GM18858 (cell line): ENCODE results near the gene IL25.
"Not testable (repeated sequence)": the region's sequence is repeated elsewhere in the genome, so short reads cannot be mapped to it uniquely, and the experiment has no call there.

Experiments
- ATAC-seq: cut with Tn5 transposase; IDR thresholded peaks from one replicate; pipeline ENCODE4 v1.9.1; 2021; ENCODE audit not compliant: unreplicated experiment

The IL25 gene

DNA sequence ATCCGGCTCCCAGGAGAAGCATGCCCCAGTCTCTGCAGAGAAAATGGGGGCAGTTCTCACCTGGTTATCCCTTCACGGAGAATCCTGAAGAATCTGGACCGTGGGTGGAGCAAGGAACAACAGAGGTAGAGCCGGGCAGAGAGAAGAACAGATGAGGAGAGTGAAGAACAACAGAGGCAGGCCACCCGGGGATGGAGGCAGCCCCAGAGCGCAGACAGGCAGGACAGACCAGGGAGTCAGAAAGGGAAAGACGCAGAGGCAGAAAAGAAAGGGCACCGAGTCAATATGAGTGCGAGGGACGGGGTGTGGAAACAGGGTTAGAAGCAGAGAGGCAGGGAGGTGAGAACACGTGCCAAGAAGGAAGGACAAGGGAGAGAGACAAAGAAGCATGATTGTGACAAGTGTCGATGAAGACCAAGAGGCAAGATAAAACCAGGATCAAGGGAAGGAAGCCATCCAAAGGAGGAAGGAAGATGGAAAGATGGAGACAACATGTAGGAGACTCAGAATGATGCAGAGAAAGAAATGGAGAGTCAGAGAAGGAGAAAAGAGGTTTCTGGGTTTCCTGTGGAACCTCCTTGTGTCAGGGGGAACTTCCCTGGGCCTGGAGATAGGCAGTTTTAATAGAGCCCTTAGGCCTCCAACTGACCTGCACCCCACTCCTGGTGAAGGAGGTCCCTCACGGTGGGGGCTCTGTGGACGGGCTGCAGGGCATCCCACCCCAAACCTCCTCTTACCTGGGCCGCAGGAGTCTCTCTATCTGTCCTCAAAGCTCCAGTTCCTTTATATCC, 35.1 kb downstream of the IL25 start, which contains the start of gene MYH6:
TSS of gene MYH6 (minus strand) at position 758 of the 791 bp plus-strand sequence. CDS start 1,050 bp downstream, outside the sequence.
- ATAC-seq, result no peak

DNA sequence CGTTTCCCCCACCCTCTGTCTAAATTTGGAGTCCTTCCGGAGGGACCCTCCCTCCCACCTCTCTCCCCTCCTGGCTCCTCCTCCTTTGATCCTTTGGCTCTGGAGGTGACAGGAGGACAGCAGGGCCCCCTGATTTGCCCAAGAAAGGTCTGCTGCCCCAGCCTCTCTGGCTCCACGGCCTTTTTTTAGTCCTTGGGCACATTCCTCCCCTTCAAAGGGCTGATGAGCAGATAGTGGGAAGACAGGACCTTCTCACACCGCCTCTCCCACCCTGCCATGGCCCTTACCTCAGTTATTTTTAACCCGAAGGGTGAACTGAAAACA, 35.7 kb downstream of the IL25 start:
- ATAC-seq, result no peak

DNA sequence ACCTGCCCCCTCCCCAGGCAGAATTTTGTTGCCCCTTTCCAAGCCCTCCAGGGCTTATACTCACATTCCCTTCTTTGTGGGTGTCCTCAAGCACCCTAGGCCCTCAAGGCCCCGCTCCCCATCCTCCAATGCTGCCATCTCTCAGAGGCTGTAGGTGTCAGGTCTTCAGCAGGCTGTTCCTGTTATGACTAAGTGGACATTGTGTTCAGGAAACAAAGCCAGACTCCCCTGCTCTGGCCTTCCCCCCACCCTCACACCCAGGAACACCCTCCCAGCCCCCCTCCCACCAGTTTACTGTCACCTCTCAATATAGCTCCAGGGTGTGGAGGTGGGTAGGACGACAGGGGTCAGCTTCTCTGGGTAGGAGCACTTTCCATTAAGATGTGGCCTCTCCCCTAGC, 36.9 kb downstream of the IL25 start:
- ATAC-seq, result peak; percentile 42

DNA sequence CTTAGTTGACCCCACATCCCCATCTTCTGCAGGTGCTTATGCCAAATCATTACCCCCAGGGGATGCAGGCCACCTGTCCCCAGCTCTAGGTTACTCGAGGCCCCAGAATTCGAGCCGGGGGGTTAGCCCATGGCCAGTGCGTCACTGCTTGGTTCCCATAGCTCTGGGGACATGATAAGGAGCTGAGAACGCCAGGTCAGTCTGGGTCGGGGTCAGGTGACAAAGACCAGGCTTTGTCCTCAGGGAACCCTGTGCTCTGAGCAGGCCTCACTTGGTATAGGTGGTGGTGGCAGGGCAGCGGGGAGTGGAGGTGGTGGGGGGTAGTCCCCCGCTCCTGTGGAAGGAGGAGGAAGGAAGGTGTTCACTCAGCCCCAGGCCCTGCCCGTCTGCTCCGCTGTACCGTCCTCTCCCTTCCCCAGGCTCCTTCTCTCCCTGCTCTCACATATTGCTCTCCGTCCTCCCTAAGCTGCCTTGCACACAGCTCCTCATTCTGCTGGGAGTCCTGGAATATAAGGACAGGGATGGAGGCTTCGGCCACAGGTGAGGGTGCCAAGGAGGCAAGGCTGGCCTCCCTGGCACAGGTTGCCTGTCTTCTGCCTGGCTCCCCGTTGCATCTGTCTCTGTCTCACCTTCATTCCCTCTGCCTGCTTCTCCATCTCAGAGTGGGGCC, 37.5 kb downstream of the IL25 start:
- ATAC-seq, result no peak

DNA sequence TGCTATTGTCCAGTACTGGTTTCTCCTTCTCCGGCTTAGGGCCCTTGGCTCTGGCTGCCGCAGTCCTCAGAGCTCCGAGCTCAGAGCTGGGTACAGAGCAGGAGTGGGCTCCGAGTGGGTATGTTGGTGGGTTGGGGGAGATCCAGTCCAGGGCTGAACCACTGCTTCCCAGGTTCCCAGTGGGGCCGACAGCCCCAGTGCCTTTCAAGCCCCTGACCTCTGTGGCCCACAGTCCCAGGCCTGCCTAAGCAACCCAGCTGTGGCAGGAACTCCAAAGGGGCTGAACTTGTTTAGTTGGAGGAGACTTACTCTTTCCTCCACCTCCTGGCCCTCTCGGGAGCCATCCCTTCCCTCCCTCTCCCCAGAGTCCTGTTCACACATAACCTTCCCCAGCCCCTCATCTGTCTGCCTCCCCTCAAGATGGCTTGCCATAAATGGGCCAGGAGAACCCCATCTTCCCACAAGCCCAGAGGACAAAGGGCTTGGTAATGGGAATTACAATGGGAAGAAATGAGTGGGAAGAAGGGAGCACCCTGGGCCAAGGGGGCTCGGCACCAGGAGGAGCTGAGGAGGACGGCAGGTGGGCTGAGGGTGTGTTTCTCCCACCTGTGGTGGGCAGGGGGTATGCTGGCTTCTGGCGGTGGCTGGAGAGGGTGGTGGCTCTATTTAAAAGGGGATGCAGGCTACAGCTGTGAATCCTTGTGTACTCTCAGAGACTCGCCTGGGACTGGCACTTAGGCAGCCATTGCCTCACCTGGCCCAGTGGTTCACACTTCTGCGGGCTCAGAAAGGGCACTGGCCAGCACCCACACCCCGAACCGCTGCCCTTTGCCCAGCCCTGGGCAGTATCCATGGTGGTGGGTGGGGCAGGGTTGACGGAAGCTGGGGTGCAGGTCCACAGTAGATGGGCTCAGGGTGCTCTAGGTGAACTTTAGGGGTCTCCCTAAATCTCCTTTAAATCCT, 39.2 kb downstream of the IL25 start:
- ATAC-seq, result no peak

DNA sequence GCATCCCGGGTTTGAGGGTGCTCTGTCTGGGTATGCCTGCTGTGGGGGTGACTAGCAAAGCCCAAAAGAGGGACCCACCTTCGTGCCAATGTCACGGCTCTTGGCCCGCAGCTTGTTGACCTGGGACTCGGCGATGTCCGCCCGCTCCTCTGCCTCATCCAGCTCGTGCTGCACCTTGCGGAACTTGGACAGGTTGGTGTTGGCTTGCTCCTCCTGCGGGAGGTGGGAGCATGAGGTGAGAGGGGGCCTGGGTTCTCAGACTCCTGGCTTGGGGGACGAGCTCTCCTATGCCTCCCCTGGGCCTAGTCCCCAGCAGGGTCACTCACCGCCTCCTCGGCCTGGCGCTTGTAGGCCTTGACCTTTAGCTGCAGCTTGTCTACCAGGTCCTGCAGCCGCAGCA, 41.1 kb downstream of the IL25 start:
- no peak for ATAC-seq

DNA sequence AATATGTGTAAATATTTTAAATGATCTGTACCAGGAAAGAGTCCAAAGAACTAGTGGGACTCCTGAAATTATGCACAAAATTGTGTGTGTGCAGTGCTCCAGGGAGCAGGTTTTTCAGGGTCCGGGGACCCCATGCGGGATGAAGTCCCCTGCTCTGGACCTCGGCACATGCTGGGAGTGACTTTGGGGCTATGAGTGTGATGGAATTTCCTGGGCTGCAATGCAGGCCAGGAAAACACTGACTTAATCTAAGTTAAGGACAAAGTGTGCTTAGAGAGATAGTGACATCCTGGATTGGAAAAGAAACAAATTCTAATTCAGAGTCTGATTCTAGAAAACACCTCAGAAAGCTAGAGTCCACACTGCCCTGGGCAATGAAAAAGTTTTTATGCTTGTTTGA, 41.6 kb downstream of the IL25 start:
- no peak for ATAC-seq

DNA sequence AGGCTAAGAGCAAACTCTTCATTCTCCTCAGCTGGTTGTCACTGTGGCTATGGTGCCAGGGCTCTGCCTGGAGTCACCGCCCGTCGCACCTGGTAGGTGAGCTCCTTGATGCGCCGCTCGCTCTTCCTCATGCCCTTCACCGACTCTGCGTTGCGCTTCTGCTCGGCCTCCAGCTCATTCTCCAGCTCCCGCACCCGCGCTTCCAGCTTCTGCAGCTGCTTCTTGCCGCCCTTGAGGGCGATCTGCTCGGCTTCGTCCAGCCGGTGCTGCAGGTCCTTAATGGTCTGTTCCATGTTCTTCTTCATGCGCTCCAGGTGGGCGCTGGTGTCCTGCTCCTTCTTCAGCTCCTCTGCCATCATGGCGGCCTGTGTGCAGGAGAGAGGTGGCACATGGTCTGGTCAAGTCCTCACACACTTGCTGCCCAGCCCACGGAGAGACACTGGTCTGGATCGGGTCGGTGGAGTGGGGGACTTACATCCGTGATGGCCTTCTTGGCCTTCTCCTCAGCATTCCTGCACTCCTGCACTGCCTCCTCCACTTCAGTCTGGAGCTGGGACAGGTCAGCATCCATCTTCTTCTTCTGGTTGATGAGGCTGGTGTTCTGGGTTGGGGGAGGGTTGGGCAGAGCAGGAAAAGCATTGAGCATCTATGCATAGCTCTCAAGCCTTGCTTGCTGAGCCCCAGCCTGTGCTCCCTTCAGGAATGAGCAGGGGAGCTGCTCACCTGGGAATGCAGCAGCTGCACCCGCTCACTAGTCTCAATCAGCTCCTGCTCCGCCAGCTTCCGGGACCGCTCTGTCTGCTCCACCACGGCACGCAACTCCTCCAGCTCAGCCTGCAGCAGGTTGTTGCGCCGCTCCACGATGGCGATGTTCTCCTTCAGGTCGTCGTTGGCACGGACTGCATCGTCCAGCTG, 42.6 kb downstream of the IL25 start:
- ATAC-seq, result no peak

DNA sequence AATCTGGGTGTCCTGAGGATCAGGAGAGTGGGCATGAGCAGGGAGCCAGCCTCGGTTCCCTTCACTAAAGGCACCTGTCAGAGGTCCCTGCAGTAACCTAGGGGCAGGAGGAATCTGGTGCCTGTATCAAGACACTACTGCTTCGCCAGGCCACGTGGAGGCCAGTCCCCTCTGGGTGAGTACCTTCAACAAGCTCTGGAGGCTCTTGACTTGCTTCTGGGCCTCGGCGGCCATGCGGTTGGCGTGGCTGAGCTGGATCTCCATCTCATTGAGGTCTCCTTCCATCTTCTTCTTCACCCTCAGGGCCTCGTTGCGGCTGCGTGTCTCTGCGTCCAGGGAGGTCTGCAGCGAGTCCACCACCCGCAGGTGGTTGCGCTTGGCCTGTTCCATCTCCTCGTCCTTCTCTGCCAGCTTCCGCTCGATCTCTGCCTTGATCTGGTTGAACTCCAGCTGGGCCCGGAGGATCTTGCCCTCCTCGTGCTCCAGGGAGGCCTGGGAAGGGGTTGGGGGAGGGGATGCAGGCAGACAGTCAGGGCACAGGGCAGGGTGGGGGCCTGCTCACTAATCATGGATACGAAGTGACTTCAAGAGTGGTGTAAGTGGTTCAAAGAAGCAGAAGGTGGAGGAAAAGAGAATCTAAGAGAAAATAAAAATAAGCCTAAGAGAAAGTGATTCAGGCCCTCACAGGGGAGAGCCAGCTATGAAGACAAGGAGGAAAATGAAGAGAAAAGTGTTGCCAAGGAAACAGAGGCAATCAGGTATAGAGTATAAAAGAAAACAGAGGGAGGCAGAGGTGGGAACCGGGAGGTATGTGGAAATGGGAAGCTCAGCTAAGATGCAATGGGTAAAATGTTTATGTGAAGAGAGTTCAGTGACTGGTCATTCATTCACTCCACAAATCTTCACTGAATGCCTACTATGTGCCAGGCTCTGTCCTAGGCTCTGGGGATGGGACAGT, 43.5 kb downstream of the IL25 start:
- no peak for ATAC-seq

DNA sequence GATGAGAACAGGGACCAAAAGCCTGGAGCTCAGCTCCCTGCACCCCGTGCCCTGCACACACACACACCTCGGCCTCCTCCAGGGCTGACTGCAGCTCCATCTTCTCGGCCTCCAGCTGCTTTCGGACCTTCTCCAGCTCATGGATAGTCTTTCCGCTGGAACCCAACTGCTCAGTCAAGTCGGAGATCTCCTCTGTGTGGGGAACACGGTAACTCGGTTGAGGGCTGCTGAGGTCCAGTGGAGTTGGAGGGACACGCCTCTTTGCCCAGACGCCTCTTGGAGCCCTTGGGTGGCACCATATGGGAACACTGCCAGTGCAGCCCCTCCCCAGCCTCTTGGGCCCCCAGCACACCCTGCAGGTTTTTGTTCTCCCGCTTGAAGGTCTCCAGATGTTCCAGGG, 44.2 kb downstream of the IL25 start:
- no peak for ATAC-seq

DNA sequence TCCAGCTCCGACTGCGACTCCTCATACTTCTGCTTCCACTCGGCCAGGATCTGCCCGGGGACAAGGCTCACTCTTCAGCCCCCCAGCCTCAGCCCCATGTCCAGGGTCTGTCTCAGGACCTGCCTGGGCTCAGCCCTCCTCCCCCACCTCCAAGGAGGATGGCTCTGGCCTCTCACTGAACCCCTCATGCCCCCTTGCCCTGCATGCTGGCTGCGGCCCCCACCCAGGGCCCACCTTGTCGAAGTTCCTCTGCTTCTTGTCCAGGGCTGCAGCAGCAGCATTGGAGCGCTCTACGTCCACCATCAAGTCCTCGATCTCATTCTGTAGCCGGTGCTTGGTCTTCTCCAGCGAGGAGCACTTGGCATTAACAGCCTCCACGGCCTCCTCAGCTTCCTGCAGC, 44.7 kb downstream of the IL25 start:
- ATAC-seq, result not testable (repeated sequence)

DNA sequence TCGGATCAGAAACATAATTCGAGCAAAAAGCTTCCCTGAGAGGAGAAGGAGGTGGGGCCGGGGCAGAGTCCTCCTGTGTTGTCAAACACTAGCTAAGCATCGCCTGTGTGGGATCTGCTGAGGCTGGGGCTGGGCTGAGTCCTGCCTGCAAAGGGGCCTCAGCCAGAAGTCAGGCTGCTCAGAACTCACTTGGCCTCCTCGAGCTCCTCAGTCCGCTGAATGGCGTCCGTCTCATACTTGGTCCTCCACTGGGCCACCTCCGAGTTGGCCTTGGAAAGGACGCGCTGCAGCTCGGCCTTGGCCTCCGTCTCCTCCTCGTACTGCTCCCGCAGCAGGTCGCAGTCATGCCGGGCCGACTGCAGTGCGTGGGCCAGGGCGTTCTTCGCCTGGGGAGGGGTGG, 45.4 kb downstream of the IL25 start:
- no peak for ATAC-seq

DNA sequence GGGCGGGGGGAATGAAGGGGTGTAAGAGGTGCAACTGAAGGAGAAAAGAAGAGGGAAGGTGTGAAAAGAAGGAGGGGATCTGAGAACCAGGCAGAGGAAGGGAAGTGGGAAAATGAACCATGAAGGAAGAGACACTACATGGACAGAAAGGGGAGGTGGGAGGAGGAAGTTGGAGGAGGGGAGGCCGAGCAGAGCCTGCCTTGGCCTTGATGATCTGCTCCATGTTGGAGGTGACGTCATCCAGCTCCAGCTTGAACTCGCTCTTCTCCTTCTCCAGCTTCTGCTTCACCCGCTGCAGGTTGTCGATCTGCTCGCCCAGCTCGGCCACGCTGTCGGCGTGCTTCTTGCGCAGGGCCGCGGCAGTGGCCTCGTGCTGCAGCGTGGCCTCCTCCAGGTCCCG, 47.0 kb downstream of the IL25 start:
- ATAC-seq, result not testable (repeated sequence)

DNA sequence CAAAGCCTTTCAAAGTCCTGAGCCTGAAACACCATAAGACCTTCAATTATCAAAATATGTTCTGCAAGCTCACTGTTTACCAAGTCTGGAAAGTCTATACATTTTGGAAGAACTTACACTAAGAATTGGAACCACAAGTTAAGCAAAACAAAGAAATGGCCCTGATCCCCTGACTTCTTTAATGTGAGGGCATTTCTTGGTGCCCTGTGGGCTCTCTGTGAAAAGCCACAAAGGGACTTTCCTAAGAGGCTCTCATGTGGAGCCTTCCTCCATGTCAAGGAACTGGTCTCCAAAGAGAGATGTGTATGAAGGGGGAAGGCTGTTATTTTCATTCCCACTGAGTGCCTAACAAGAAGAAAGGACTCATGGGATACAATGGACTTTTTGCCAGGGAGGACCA, 49.0 kb downstream of the IL25 start:
- ATAC-seq, result no peak

DNA sequence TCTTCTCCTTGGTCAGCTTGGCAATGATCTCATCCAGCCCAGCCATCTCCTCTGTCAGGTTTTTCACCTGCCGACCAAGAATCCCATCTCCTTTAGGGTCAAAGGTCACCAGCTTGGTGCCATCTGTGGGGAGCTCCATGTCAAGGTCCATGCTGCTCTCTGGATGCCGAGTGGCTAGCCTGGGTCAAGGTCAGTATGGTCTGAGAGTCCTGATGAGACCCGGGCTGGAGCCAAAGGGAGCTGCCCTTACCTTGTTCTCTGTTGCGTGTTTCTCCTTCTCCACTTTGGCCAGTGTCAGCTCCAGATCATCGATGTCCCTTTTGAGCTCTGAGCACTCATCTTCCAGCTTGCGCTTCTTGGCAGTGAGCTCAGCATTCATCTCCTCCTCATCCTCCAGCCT, 51.0 kb downstream of the IL25 start:
- ATAC-seq, result no peak

DNA sequence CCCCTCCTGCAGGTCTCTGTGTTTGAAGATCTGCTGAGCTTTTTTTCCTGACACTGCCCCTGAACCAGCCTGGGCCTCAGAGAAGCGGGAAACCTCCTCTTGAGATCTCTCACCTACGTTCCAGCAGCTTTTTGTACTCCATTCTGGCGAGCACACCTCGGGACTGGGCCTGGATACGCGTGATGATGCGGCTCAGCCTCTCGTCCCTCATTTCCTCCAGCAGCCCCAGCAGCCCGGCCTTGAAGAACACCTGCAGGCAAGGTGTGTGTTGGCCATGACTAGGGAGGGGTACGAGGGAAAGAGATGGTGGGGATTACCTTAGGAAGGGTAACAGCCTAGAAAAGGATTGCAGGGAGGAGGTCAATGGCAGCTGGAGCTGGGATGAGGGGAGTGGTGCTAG, 52.6 kb downstream of the IL25 start:
- ATAC-seq, result no peak

DNA sequence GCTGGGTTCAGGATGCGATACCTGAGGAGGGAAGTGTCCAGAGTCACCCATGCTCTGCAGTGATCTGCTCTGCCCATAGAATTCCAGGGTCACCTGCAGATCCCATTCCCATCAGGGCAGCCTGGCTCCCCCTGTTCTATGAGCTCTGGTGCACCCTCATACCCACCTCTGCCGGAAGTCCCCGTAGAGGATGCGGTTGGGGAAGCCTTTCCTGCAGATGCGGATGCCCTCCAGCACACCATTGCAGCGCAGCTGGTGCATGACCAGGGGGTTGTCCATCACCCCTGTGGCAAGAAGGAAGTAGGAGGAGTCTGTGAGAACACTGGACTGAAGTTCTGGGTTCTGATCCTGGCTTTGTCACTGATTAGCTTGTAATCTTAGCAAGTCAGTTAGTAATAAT, 53.2 kb downstream of the IL25 start:
- ATAC-seq, result not testable (repeated sequence)
